Measurements from ENCODE around the gene CABYR. TPM values are rescaled to one million over a fixed set of nuclear protein-coding genes. Genes with fewer than 3 reads are reported as not detected.

The CABYR gene
- total RNA-seq (2014; rRNA removed; shearing (Covaris generic)): 0.36 and 0.91 TPM in 2 replicates

DNA sequence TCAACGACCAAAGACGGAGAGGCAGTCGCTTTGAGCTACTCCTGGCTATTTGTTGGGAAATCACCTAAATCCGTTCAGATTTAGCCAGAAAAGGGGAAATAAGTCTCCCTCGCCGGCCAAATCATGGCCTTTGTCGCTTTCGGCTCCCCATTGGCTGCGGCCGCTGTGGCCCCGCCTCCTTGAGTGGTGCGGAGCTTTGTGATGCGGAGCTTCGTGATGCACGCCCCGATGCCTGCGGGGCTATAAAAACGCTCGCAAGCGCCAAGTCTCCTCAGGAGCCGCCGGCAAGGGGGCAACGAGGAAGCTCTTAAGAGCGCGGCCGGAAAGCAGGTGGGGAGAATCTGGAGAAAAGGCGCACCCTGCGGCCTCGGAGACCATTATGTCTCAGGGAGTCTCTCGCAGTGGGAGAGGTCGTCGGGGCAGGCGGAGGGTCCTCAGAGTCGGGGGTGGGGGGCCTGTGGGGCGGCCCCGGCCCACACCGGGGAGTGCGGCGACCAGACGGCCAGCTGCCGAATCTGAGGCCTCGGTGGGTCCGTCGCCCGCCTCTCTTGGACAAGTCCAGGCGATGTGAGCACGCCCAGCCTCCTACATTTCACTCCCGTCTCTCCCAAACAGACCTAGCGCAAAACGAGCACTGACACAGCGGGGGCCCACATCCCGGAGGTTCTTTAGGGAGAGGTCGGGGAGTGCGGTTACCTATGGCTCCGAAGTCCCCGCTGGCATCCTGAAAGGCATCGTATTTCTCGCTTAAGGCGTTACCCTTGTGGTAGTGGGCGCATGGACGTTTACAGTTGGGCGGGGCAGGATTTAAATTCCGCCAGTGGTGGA, at the start of gene CABYR:
Gene CABYR, plus strand, starts transcription at position 274 of the 828 bp plus-strand sequence. CDS start 4,053 bp downstream, outside the sequence.
- no peak for DNase-seq (ENCODE audit: low spot score)

DNA sequence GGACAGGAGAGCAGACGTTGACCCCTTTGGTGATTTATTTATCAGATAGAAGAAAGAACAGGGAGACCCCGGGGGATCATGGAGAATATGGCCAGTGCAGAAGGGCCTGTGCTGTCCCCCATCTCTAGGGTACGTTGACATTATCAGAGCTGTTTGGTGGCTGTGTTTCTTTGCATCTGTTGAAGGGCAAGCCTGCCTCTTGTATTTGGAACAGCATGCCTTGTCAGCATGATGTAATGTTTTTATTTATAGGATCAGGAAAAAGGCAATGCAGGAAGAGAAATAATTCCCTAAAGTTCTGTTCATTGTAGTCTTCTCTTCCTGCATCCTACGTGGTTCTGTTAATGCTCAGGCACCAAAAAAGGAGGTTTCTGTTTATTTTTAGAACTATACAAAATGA, 49.8 kb upstream of the CABYR start:
- no peak for DNase-seq (ENCODE audit: low spot score)

DNA sequence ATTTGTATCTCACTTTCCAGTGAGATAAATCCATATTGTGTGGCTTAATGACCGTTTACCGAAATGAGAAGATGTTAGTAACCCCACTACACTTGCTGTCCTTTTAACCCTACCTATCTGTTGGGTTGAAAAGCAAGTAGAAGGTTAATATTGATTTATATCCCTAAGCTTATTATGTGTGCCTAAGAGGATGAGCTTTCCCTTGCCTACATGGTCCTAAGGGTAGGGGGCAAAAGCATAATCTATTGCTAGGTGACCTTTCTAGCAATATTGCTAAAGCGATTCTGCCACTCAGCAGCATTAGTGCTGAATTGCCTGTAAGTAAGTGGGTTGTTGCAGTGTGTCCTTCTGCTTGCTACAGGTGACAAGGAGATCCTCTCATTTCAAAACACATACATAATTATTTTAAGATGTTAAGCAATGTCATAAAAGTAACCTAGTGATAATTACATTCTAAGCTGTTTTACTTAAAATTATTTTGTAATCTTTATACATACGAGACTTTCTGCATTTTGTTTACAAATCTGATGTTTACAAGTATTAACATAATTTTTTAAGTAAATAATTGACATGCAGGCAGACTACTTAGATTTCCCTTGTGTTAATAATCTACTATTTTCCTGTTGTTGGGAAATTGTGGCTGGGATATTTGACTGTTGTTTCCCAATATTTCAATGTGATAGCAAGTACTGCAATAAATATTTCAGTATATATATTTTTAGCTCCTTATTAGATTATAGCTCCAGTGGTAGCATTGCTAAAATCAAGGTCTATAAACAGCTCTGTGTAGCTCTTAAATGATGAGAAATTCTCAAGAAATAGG, 49.1 kb upstream of the CABYR start:
- no peak for DNase-seq (ENCODE audit: low spot score)

GRCh38 chr18:24090876-24091275, 48.0 kb upstream of the CABYR start:
- no peak for DNase-seq (ENCODE audit: low spot score)

DNA sequence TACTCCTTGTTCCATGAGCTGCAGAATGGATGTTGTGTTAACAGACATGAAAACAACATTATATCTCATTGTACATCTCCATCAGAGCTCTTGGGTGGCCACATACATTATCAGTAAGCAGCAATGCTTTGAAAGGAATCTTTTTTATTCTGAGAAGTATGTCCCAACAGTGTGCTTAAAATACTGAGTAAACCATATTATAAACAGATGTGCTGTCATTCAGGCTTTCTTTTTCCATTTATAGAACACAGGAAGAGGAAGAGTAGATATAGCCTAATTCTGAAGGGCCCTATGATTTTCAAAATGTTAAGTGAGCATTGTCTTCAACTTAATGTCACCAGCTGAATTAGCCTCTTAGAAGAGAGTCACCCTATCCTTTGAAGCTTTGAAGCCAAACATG, 44.3 kb upstream of the CABYR start:
- DNase-seq (ENCODE audit: low spot score): no peak

- DNase-seq (ENCODE audit: low spot score): no peak
These were observed 42.9 kb upstream of the CABYR start for GRCh38 chr18:24095976-24096375.

DNA sequence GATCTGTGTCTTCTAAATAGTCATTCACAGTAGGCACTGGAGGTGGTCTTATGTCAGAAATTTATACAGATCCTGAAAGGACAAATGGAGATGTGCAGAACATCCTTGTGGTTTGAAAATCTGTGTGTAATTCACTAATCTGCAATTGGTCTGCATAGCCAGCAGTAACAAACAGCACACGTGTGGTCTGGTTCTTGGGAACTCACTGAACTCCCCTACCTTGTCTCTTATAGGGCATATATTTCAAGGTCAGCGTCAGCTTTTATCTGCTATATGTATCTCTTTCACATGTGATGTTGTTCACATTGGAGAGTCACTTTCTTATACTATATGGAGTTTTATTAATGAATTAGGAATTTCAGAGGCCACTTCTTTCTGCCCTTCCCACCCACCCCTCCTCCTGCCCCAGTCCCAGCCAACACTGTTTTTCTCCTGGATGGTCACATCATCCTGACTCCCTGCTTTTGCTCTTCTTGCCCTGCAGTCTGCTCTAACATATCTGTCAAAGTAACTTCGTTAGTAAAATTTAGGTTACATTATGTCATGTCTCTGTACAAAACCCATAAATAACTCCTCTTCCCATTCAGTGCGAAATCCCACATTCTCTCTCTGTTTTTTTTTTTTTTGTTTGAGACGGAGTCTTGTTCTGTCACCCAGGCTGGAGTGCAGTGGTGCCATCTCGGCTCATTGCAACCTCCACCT, 35.4 kb upstream of the CABYR start:
- no peak for DNase-seq (ENCODE audit: low spot score)

GRCh38 chr18:24104486-24104885, 34.4 kb upstream of the CABYR start:
- no peak for DNase-seq (ENCODE audit: low spot score)

DNA sequence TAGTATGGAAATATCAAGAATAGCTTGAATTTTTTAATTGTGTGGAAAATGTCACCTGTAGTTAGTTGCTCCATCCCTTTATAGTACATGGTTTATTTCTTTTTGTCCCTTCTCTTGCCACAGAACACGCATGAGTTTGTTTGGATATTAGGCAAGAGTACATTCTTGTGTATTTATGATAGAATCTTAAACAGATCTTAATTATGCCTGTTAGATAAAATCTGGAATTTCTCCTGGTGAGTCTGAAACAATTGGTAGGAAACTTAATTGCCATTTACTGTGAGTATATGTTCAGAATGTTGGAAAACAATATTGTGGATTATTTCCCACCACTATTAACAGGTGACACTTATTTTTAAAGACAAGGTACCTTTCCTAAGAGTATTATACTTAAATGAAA, 30.2 kb upstream of the CABYR start:
- DNase-seq (ENCODE audit: low spot score): no peak

DNA sequence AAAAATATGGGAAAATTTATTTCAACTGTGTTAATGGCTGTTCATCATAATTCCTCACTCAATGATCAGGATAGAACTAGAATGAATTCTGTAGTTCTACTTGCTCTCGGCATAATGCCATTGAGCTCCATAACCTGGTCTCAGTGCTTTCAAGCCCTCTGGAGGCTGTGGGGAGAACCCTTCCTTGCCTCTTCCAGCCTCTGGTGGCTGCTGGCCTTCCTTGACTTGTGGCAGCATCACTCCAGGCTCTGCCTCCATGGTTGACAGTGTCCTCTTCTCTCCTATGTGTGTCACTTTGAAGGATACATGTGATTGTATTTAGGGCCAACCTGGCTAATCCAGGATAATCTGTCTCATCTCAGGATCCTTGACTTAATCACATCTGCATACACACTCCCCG, 26.9 kb upstream of the CABYR start:
- DNase-seq (ENCODE audit: low spot score): no peak

DNA sequence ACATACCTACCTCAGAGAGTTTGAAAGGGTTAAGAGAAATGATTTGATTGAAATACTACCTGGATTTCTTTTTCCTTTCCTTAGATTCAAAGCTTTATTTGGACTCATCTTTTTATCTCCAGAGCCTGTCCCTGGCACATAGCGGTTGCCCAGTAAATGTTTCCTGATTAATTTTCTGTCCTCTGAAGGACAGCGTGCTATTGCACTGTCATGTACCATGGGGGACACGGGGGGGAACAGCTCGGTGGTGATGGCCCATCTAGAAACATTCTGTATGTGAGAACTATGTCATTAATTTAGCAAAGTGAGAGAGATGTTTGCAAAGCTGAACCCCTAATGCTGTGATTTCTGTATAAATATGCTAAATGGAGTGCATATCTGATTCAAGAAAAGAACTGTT, 26.4 kb upstream of the CABYR start:
- DNase-seq (ENCODE audit: low spot score): no peak

GRCh38 chr18:24112874-24113615, 25.8 kb upstream of the CABYR start:
- DNase-seq (ENCODE audit: low spot score): peak; percentile 48

DNA sequence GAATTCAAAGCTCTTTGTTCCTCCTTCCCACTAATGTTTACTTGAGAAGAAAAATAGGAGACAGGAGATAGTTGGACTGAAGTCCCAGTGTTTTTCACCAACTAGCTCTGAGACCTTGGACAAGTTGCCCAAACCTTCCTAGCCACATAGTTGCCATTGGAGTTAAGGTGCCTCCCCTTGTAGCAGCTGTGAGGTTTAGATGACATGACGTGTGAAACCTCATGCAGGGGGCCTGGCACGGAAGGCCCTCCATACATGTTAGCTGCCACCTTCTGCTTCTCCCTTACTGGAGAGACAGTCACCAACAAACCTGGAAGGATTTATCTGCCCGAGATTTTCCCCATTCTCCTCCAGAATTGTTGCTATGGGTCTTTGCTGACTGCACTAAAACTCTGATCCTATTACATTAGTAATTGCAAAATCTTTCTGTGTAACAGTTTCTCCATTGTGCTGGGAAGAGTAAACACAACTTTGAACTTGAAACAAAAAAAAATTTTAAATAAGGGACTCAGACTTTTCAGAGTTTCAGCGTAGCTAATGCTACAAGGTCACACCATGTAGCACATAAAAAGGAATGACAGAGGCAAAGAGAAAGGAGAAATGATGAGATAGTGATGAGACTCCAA, 23.8 kb upstream of the CABYR start:
- no peak for DNase-seq (ENCODE audit: low spot score)

- DNase-seq (ENCODE audit: low spot score): no peak
These were observed 23.2 kb upstream of the CABYR start for GRCh38 chr18:24115628-24116027.

DNA sequence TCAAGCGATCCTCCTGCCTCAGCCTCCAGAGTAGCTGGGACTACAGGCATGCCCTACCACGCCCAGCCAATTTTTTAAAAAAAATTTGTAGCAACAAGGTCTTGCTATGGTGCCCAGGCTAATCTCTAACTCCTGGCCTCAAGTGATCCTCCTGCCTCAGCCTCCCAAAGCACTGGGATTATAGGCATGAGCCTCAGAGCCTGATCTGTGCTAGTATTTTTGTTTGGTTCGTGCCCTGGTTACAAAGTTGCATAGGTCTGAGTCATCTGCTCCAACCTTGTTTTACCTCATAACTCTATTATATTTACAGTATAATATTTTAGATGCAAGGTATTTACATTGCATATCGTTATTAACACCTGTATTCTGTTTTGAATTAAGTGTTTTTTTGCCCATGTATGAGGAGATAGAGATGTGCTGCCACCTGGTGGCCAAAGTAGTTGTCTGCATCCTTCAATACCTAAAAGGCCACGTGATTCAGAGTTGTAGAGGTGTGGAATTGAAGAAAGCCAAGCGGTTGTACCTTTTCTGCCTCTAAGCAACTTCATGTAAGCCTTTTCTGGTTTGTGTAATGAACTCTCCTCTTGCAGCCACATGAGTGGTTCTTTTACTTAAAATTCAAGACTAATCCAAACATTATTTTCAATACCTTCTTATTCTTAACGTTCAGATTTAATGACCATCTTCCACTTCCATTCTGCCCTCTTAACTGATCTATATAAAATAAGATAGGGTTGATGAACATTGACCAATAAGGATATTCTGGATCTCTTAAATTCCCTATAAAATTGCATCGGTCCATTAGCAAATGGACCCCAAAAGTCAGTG, 19.9 kb upstream of the CABYR start:
- peak; percentile 85 for DNase-seq (ENCODE audit: low spot score)

GRCh38 chr18:24120676-24121075, 18.2 kb upstream of the CABYR start:
- DNase-seq (ENCODE audit: low spot score): no peak

- DNase-seq (ENCODE audit: low spot score): no peak
These were observed 17.2 kb upstream of the CABYR start for GRCh38 chr18:24121625-24122024.

DNA sequence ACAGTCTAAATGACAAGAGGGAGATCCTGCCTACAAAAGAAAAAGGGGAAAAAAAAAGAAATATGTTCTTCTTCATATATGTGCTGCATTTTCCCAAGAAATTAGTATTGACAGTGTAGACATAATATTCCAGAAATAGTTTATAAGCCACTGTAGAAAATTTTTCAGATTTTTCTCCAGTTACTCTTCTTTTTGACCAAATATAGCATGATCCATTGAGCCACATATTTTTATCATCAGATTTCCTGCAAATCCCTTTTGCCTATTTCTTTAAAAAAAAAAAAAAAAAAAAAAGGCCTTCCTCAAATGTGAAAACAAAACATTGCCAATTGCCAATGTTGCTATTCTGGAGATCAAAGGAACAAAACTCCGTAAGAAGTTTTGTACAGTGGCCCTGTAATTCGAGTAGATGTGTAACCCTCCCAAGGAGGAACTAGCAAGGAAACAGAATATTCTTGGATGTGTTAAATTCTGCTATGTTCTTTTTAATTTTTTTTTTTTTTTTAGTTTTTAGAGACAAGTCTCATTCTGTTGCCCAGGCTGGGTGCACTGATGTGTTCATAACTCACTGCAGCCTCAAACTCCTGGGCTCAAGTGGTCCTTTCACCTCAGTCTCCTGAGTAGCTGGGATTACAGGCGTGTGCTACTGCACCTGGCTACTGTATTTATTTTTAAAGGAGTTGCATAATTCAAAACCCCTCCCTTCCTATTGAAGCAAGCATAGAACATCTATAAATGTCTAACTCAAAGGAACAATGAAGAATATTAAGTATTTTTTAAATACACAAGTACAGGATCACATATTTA, 12.5 kb upstream of the CABYR start:
- no peak for DNase-seq (ENCODE audit: low spot score)

- no peak for DNase-seq (ENCODE audit: low spot score)
These were observed 11.1 kb upstream of the CABYR start for GRCh38 chr18:24127735-24128134.

All from HT-29 (cell line).